SK-N-SH (cell line): Measurements from ENCODE around the gene MGAT4A. TPM values are rescaled to one million over a fixed set of nuclear protein-coding genes. Genes with fewer than 3 reads are reported as not detected.

Source experiments
- CTCF ChIA-PET: fragments of 300-600, 350-600 bp; formaldehyde crosslinking; extraction: SDS; loops from one replicate; lab custom pipeline; 2021; lab: Yijun Ruan, JAX
- POLR2A ChIA-PET: fragments of 350-600 bp; sonication (Branson Sonifier 250); formaldehyde crosslinking; extraction: SDS; loops from one replicate; lab custom pipeline; 2020; ENCODE audit warnings: antibody characterized with exemption, inconsistent platforms; lab: Yijun Ruan, JAX
- DNase-seq: peaks from one replicate; pipeline ENCODE4 v3.0.0; 2012
- H2AFZ ChIP-seq: fragments of 200-600 bp; sonication (generic); 2 replicates; pipeline ENCODE4 v1.8.1; 2016; ENCODE audit warnings: antibody characterized with exemption, mild to moderate bottlenecking, low read depth
- H3F3A ChIP-seq: fragments of 200-600 bp; sonication (generic); replicated peaks from 2 replicates; pipeline ENCODE3; 2016; ENCODE audit warnings: antibody characterized with exemption, mild to moderate bottlenecking; ENCODE audit not compliant: insufficient read depth
- H3K27ac ChIP-seq, 2 experiments: fragments of 200-500 bp in 1 of 2; fragments of 200-600 bp in 1 of 2; sonication (Bioruptor generic) in 1 of 2; sonication (generic), shearing (Covaris generic) in 1 of 2; 2 replicates each; pipeline versions ENCODE4 v1.5.1 to v1.6.1; 2014 to 2016; ENCODE audit warnings: low read depth in 2 of 2, inconsistent platforms in 1 of 2, low read length in 1 of 2, mild to moderate bottlenecking in 1 of 2, mixed read lengths in 1 of 2
- H3K27me3 ChIP-seq: fragments of 200-600 bp; sonication (generic), shearing (Covaris generic); 2 replicates; pipeline ENCODE4 v1.6.1; 2016; ENCODE audit warnings: mixed run types; ENCODE audit not compliant: insufficient read depth
- H3K36me3 ChIP-seq, 2 experiments: fragments of 200-500 bp in 1 of 2; fragments of 200-600 bp in 1 of 2; sonication (Bioruptor generic) in 1 of 2; sonication (generic) in 1 of 2; replicated peaks in 1 of 2; 2 replicates each; pipeline versions ENCODE3 to v1.5.1; 2014 to 2016; ENCODE audit warnings: low read length in 1 of 2, mild to moderate bottlenecking in 1 of 2; ENCODE audit not compliant: insufficient read depth in 2 of 2, control insufficient read depth in 1 of 2
- H3K4me1 ChIP-seq, 2 experiments: fragments of 200-500 bp in 1 of 2; fragments of 200-600 bp in 1 of 2; sonication (Bioruptor generic) in 1 of 2; sonication (generic), shearing (Covaris generic) in 1 of 2; 2 replicates each; pipeline versions ENCODE4 v1.5.1 to v1.6.1; 2014 to 2016; ENCODE audit warnings: low read depth in 1 of 2, low read length in 1 of 2, mixed run types in 1 of 2; ENCODE audit not compliant: insufficient read depth in 2 of 2, control insufficient read depth in 1 of 2
- H3K4me2 ChIP-seq: fragments of 200-600 bp; sonication (generic), shearing (Covaris generic); 2 replicates; pipeline ENCODE4 v1.6.1; 2017; ENCODE audit warnings: mixed run types
- H3K4me3 ChIP-seq, 2 experiments: fragments of 200-500 bp in 1 of 2; fragments of 200-600 bp in 1 of 2; sonication (Bioruptor generic) in 1 of 2; sonication (generic), shearing (Covaris generic) in 1 of 2; 2 replicates each; pipeline versions ENCODE4 v1.5.1 to v1.8.1; 2014 to 2016; ENCODE audit warnings: low read depth in 2 of 2, inconsistent platforms in 1 of 2, low read length in 1 of 2, mild to moderate bottlenecking in 1 of 2, mixed read lengths in 1 of 2, moderate library complexity in 1 of 2
- H3K79me2 ChIP-seq: fragments of 200-600 bp; sonication (generic); 2 replicates; pipeline ENCODE4 v1.8.1; 2017; ENCODE audit warnings: mild to moderate bottlenecking; ENCODE audit not compliant: insufficient read depth
- H3K9ac ChIP-seq: fragments of 200-600 bp; sonication (generic); 2 replicates; pipeline ENCODE4 v1.6.1; 2017; ENCODE audit warnings: mixed run types
- H3K9me2 ChIP-seq: fragments of 200-600 bp; sonication (generic); 2 replicates; pipeline ENCODE4 v1.6.1; 2017; ENCODE audit warnings: mixed run types
- H3K9me3 ChIP-seq: fragments of 200-600 bp; sonication (generic); 2 replicates; pipeline ENCODE4 v1.6.1; 2017; ENCODE audit warnings: mixed run types, mild to moderate bottlenecking, moderate library complexity
- H4K20me1 ChIP-seq: fragments of 200-600 bp; sonication (generic); 2 replicates; pipeline ENCODE4 v1.6.1; 2017; ENCODE audit warnings: mild to moderate bottlenecking, mixed run types; ENCODE audit not compliant: insufficient read depth
- EP300 ChIP-seq, 2 experiments: IDR thresholded peaks; 2 replicates each; pipeline versions ENCODE4 v1.4.0 to v1.6.1; 2012; ENCODE audit warnings: borderline replicate concordance in 1 of 2, low read depth in 1 of 2, low read length in 1 of 2
- FOXJ3 ChIP-seq: sonication (generic); formaldehyde crosslinking; IDR thresholded peaks from 2 replicates; pipeline ENCODE4 v1.5.1; 2020; ENCODE audit warnings: mild to moderate bottlenecking, missing genetic modification reagents
- FOXM1 ChIP-seq: IDR thresholded peaks from 2 replicates; pipeline ENCODE4 v1.4.0; 2012; ENCODE audit warnings: low read depth, mild to moderate bottlenecking
- GATA2 ChIP-seq: sonication (generic); formaldehyde crosslinking; IDR thresholded peaks from 2 replicates; pipeline ENCODE4 v1.5.0; 2020; ENCODE audit warnings: mild to moderate bottlenecking, missing genetic modification reagents
- MXI1 ChIP-seq: IDR thresholded peaks from 2 replicates; pipeline ENCODE4 v1.6.1; 2012; ENCODE audit warnings: mild to moderate bottlenecking, low read depth, low read length, improper control_type of control experiment
- PBX3 ChIP-seq: IDR thresholded peaks from 2 replicates; pipeline ENCODE4; 2012
- RAD21 ChIP-seq: IDR thresholded peaks from 2 replicates; pipeline ENCODE4 v1.6.1; 2012; ENCODE audit warnings: mild to moderate bottlenecking, low read length
- RCOR1 ChIP-seq: fragments of 150-350 bp; IDR thresholded peaks from 2 replicates; pipeline ENCODE4 v1.6.1; 2017; ENCODE audit warnings: antibody characterized with exemption, low read length
- REST ChIP-seq: IDR thresholded peaks from 2 replicates; pipeline ENCODE4 v1.6.1; 2012; ENCODE audit warnings: mild to moderate bottlenecking, low read depth, low read length, moderate library complexity
- RFX5 ChIP-seq: IDR thresholded peaks from 2 replicates; pipeline ENCODE4 v1.6.1; 2012; ENCODE audit warnings: mild to moderate bottlenecking, improper control_type of control experiment, low read length
- RXRA ChIP-seq: IDR thresholded peaks from 2 replicates; pipeline ENCODE4 v1.4.0; 2012; ENCODE audit warnings: low read depth, mild to moderate bottlenecking, borderline replicate concordance
- USF1 ChIP-seq: IDR thresholded peaks from 2 replicates; pipeline ENCODE4 v1.4.0; 2012; ENCODE audit warnings: low read depth, borderline replicate concordance
- ZBTB33 ChIP-seq: IDR thresholded peaks from 2 replicates; pipeline ENCODE4 v1.4.0; 2012; ENCODE audit warnings: low read depth, borderline replicate concordance
- WGBS: methylation state at CpG from one replicate; pipeline ENCODE4 v1.1.6; 2017; ENCODE audit warnings: low lambda C conversion rate; 5-methylcytosine and 5-hydroxymethylcytosine counted together
- polyA plus RNA-seq, 3 experiments: library from polyadenylated mRNA; depleted of rRNA; stranded (reverse); fragments of >200 nt; gene quantifications; 2 replicates each; pipeline ENCODE4 v1.2.3, GENCODE V29; 2012

The MGAT4A gene
- polyA plus RNA-seq, 1 of the 3 experiments (the other 2 are of a cell fraction): 0.07 TPM

GRCh38 chr2:98582523-98582922 lies 148.4 kb downstream of the MGAT4A start:
- TF ChIP-seq RFX5 (no peak), REST (no peak), RXRA (no peak), RAD21 (no peak), ZBTB33 (no peak), PBX3 (no peak)
- TF ChIP-seq, all 33 proteins: peak for 0
- Histone ChIP-seq H3K27me3 (no peaks in the 10 kb centered on the region), H3F3A (peaks cover 4% of the 10 kb centered on the region), H3K27ac (no peak overlapping the region), H3K9me2 (no peaks in the 10 kb centered on the region), H4K20me1 (no peaks in the 10 kb centered on the region), H3K4me1 (no peaks in the 10 kb centered on the region), H3K4me3 (no peak overlapping the region), H3K4me2 (no peak overlapping the region), H3K36me3 (peaks cover 0 to 39% of the 10 kb centered on the region in 2 experiments), H3K9ac (no peak overlapping the region), H3K79me2 (no peaks in the 10 kb centered on the region), H2AFZ (no peak overlapping the region), H3K9me3 (no peaks in the 10 kb centered on the region)
- 91% methylated on average over 9 of the region's 9 CpGs for WGBS
- DNase-seq: no peak
- CTCF ChIA-PET: interaction anchor here (1.5 to 1.6 kb wide), 2 partner anchors 12 to 13 kb away, joined by 3 to 7 read pairs; no protein-coding TSS in a partner anchor
- POLR2A ChIA-PET: no interaction called here

GRCh38 chr2:98580656-98581284 lies 150.2 kb downstream of the MGAT4A start:
- Histone ChIP-seq H2AFZ (no peak overlapping the region), H3K9me2 (no peaks in the 10 kb centered on the region), H3F3A (peaks cover 4% of the 10 kb centered on the region), H3K79me2 (no peaks in the 10 kb centered on the region), H3K9me3 (no peaks in the 10 kb centered on the region), H3K4me3 (no peak overlapping the region), H3K9ac (no peak overlapping the region), H3K27me3 (no peaks in the 10 kb centered on the region), H3K27ac (no peak overlapping the region), H3K36me3 (peaks cover 0 to 31% of the 10 kb centered on the region in 2 experiments), H4K20me1 (no peaks in the 10 kb centered on the region), H3K4me2 (no peak overlapping the region), H3K4me1 (no peaks in the 10 kb centered on the region)
- POLR2A ChIA-PET: no interaction called here
- TF ChIP-seq USF1 (no peak), GATA2 (CRISPR knock-in tag) (no peak), EP300 (IDR thresholded peaks at IDR 0.05; ENCODE audit: borderline replicate concordance in 1 of 2, low read depth in 1 of 2, low read length in 1 of 2) (no peak), RCOR1 (no peak), FOXJ3 (CRISPR knock-in tag) (no peak), FOXM1 (no peak), MXI1 (no peak), RXRA (no peak)
- CTCF ChIA-PET: interaction anchor here (1.1 to 2.2 kb wide), 5 partner anchors 9 to 168 kb away, joined by 3 to 10 read pairs (median 5); no protein-coding TSS in a partner anchor
- no peak for DNase-seq
- WGBS: 96% methylated on average over 9 of the region's 10 CpGs
